Choroid plexus epithelial cell (primary cell): ENCODE measurements around the gene ATP13A2.
A peak's percentile ranks its signal among the peaks of the same experiment; 100 is the strongest.

Source experiments
- DNase-seq: peaks from one replicate; pipeline ENCODE4 v3.0.0-alpha.2; 2010; ENCODE audit warnings: low read depth
- H3K4me3 ChIP-seq: 2 replicates; pipeline ENCODE4 v1.5.1; 2011; ENCODE audit warnings: low read depth, mild to moderate bottlenecking, control low read depth, low read length, moderate library complexity
- CTCF ChIP-seq: conservative IDR thresholded peaks from 2 replicates; pipeline ENCODE4 v1.5.1; 2011; ENCODE audit warnings: low read depth, mild to moderate bottlenecking, control low read depth, inconsistent platforms, low read length, moderate library complexity

The ATP13A2 gene

GRCh38 chr1:17013491-17014320 is 2.0 kb upstream of the ATP13A2 start:
- DNase-seq: no peak
- H3K4me3 ChIP-seq: no peak overlapping the region
- TF ChIP-seq CTCF: no peak

DNA sequence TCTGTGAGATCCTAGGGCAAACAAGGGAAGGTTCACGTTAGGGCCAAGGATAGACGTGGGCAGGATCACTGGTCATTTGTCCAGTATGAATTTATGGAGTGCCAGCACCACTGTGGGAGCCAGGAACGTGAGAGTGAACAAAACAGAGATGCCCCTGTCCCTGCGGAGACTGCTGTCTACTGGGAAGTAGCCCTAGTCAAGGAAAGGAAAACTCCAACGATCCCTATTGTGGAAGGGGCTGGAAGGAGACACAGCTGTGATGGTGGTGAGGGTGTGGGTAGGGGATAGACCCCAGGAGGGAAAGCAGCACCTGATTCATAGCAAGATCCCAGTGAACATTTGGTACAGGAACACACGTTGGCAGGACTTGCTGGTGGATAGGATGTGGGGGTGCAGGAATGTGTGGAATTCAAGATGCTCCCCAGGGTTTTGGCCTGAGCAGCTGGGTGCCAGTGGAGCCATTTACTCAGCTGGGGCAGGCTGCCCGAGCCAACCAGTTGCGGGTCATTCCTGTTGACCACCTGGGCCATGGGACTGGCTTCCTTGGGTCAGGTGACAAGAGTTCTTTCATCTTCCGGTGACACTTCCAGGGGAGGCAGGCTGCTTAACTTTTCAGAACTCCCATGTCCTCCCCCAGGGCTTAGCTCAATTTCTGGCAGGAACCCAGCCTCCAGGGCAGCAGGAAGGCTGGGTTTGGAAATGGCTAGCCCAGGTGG is 1.2 kb upstream of the ATP13A2 start:
- DNase-seq: peak; percentile 69
- no peak for TF ChIP-seq CTCF
- no peak overlapping the region for H3K4me3 ChIP-seq

DNA sequence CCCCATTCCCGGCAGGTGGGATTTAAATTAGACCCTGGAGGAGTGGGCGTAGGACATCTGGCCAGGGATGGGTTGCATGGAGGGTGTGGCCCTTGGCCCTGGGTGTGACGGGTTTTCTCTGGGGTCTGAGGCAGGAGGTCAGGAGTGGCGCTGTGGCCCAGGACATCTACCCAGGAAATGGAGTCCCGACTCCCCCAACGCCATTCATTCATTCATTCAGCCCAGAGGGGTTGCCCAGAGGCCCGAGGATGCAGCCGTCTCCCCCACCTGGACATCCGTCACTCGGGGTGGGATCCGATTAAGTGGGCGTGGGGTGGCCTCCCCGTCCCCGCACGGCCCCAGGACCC is 663 bp downstream of the ATP13A2 start:
- TF ChIP-seq CTCF: no peak
- DNase-seq: no peak
- peak overlapping the region; percentile 76 for H3K4me3 ChIP-seq

GRCh38 chr1:17009706-17010105 is 2.0 kb downstream of the ATP13A2 start:
- no peak overlapping the region for H3K4me3 ChIP-seq
- DNase-seq: no peak
- TF ChIP-seq CTCF: no peak

- no peak for DNase-seq
- no peak for TF ChIP-seq CTCF
- H3K4me3 ChIP-seq: no peak overlapping the region
Observed at GRCh38 chr1:17008208-17008855, 3.4 kb downstream of the ATP13A2 start.

GRCh38 chr1:17007121-17007520 is 4.6 kb downstream of the ATP13A2 start:
- no peak overlapping the region for H3K4me3 ChIP-seq
- no peak for TF ChIP-seq CTCF
- no peak for DNase-seq

- no peak for TF ChIP-seq CTCF
- no peak overlapping the region for H3K4me3 ChIP-seq
- no peak for DNase-seq
Observed at GRCh38 chr1:17005365-17005740, 6.4 kb downstream of the ATP13A2 start.
